ENCODE measurements around the gene FIG4.

Gene FIG4

GRCh38 chr6:109874621-109875020, 183.5 kb downstream of the FIG4 start:
- no peaks in the 10 kb centered on the region for H3F3A ChIP-seq (ENCODE audit: insufficient read depth)
- no peaks in the 10 kb centered on the region for H3K9me3 ChIP-seq (ENCODE audit: insufficient read depth, low read length)
- no peak for TF ChIP-seq EZH2phosphoT487 (conservative IDR thresholded peaks at IDR 0.05; ENCODE audit: low read length)
- TF ChIP-seq CTCF (IDR thresholded peaks at IDR 0.05; ENCODE audit: insufficient read depth, low read length, poor library complexity, severe bottlenecking) = no peak
- no peak overlapping the region for H3K9ac ChIP-seq (ENCODE audit: low read length)
- no peaks in the 10 kb centered on the region for H3K79me2 ChIP-seq (ENCODE audit: insufficient read depth, low read length)
- no peaks in the 10 kb centered on the region for H3K27me3 ChIP-seq (ENCODE audit: low read length)
- no peak overlapping the region for H3K4me2 ChIP-seq (ENCODE audit: low read depth, low read length, poor library complexity, severe bottlenecking)
- no peaks in the 10 kb centered on the region for H3K9me2 ChIP-seq (replicated peaks; ENCODE audit: insufficient read depth, low read length)
- H3K27ac ChIP-seq (ENCODE audit: low read depth, low read length) = no peak overlapping the region
- H4K20me1 ChIP-seq (ENCODE audit: low read depth, low read length) = no peaks in the 10 kb centered on the region
- H3K4me3 ChIP-seq (ENCODE audit: insufficient read depth, low read length, poor library complexity, severe bottlenecking) = no peak overlapping the region
- no peaks in the 10 kb centered on the region for H3K36me3 ChIP-seq (ENCODE audit: low read length)
- no peak overlapping the region for H2AFZ ChIP-seq (ENCODE audit: low read depth, low read length, severe bottlenecking)

Data from SU-DHL-6 (cell line).